ENCODE measurements around the gene INTS12. TPM values are rescaled to one million over a fixed set of nuclear protein-coding genes. Genes with fewer than 3 reads are reported as not detected.

The INTS12 gene
- total RNA-seq, 1 donor from 2014 or later: 22.0 TPM

DNA sequence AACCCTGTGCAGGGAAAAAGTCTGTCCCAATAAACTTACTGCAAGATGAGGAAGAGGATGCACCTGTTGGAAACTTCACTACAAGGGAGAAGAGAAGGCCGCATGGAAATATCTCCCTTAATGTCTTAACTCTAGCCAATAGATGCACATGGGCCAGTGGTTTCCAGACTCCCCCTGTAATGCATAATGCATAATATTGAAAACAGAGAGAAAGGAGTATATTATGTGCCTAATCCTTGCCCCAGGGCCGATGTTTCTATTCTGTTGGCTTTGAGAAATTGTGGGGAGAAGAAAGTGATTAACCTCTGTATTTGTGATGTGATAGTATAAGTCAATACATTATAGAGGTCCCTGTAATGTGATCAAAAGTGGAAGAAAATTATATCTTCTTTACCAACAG is 37.2 kb downstream of the INTS12 start:
- DNase-seq (ENCODE audit: low spot score): no peak
- intact Hi-C loops (cut with micrococcal nuclease): no loop called here
- Mint-ChIP-seq H3K36me3 (ENCODE audit: low read depth) (no peaks in the 10 kb centered on the region), H3K27ac (no peak overlapping the region), H3K4me3 (ENCODE audit: low read depth) (no peak overlapping the region), H3K9me3 (no peaks in the 10 kb centered on the region), H3K4me1 (ENCODE audit: low read depth) (no peaks in the 10 kb centered on the region), H3K27me3 (ENCODE audit: low read depth) (peaks cover 11% of the 10 kb centered on the region)

DNA sequence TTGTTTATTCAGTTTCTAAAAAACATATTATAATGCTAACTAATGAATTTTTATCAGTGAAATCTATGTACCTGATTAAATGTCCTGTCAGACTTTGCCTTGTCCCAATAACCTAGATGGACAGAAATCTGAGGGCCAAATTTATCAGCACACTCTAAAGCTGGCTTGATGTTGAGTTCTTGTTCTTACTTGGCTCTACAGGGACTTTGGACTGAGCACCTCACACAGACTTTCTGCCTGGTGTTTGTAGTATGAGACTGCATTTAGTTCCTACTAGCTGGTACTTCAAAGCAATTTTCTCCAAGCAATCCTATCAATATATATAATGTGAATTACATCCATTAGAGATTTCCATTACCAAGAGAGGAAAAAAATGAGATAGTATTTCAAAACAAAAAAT is 37.8 kb downstream of the INTS12 start:
- Mint-ChIP-seq H3K36me3 (ENCODE audit: low read depth) (no peaks in the 10 kb centered on the region), H3K27ac (no peak overlapping the region), H3K9me3 (no peaks in the 10 kb centered on the region), H3K27me3 (ENCODE audit: low read depth) (peaks cover 10% of the 10 kb centered on the region), H3K4me3 (ENCODE audit: low read depth) (no peak overlapping the region), H3K4me1 (ENCODE audit: low read depth) (no peaks in the 10 kb centered on the region)
- intact Hi-C loops (cut with micrococcal nuclease): no loop called here
- DNase-seq (ENCODE audit: low spot score): no peak

- Mint-ChIP-seq H3K4me1 (ENCODE audit: low read depth) (no peaks in the 10 kb centered on the region), H3K9me3 (no peaks in the 10 kb centered on the region), H3K36me3 (ENCODE audit: low read depth) (no peaks in the 10 kb centered on the region), H3K27me3 (ENCODE audit: low read depth) (peaks cover 9% of the 10 kb centered on the region), H3K27ac (no peak overlapping the region), H3K4me3 (ENCODE audit: low read depth) (no peak overlapping the region)
- intact Hi-C loops (cut with micrococcal nuclease): no loop called here
- no peak for DNase-seq (ENCODE audit: low spot score)
These were observed 41.8 kb downstream of the INTS12 start for GRCh38 chr4:105666693-105667092.

DNA sequence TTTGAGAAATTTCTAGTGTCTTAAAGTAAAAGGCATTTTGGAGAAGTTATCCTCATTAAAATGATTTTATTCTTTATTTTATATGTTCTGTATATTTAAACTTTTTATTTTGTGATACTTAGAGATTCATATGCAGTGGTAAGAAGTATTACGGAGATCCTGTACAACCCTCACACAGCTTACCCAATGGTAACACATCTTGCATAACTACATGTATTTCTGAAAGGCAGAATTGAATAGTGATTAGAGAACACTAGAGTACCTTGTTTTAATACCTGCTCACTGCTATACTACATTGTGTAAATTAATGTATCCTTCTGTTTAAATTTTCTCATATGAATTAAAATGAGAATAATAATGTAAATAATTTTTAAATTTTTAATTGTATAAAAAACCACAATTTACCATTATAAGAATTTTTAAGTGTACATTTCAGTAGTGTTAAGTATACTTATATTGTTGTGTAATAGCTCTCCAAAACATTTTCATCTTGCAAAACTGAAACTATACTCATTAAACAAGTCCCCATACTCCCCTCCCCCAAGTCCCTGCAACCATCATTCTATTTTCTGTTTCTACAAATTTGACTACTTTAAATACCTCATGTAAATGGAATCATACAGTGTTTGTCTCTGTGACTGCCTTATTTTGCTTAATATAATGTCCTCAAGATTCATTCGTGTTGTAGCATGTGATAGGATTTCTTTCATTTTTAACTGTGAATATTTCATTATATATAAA is 45.4 kb downstream of the INTS12 start:
- Mint-ChIP-seq H3K9me3 (no peaks in the 10 kb centered on the region), H3K4me3 (ENCODE audit: low read depth) (no peak overlapping the region), H3K4me1 (ENCODE audit: low read depth) (no peaks in the 10 kb centered on the region), H3K36me3 (ENCODE audit: low read depth) (no peaks in the 10 kb centered on the region), H3K27me3 (ENCODE audit: low read depth) (peaks cover 9% of the 10 kb centered on the region), H3K27ac (no peak overlapping the region)
- no peak for DNase-seq (ENCODE audit: low spot score)
- intact Hi-C loops (cut with micrococcal nuclease): no loop called here

GRCh38 chr4:105661028-105661427 is 47.5 kb downstream of the INTS12 start:
- H3K4me1 Mint-ChIP-seq (ENCODE audit: low read depth): no peaks in the 10 kb centered on the region
- H3K36me3 Mint-ChIP-seq (ENCODE audit: low read depth): no peaks in the 10 kb centered on the region
- H3K4me3 Mint-ChIP-seq (ENCODE audit: low read depth): no peak overlapping the region
- H3K27ac Mint-ChIP-seq: no peak overlapping the region
- H3K9me3 Mint-ChIP-seq: no peaks in the 10 kb centered on the region
- H3K27me3 Mint-ChIP-seq (ENCODE audit: low read depth): peaks cover 7% of the 10 kb centered on the region
- intact Hi-C loops (cut with micrococcal nuclease): no loop called here
- DNase-seq (ENCODE audit: low spot score): no peak

- Mint-ChIP-seq H3K27ac (no peak overlapping the region), H3K4me1 (ENCODE audit: low read depth) (no peaks in the 10 kb centered on the region), H3K36me3 (ENCODE audit: low read depth) (no peaks in the 10 kb centered on the region), H3K9me3 (no peaks in the 10 kb centered on the region), H3K4me3 (ENCODE audit: low read depth) (no peak overlapping the region), H3K27me3 (ENCODE audit: low read depth) (peaks cover 10% of the 10 kb centered on the region)
- no peak for DNase-seq (ENCODE audit: low spot score)
- intact Hi-C loops (cut with micrococcal nuclease): no loop called here
These were observed 49.3 kb downstream of the INTS12 start for GRCh38 chr4:105659190-105659589.

DNA sequence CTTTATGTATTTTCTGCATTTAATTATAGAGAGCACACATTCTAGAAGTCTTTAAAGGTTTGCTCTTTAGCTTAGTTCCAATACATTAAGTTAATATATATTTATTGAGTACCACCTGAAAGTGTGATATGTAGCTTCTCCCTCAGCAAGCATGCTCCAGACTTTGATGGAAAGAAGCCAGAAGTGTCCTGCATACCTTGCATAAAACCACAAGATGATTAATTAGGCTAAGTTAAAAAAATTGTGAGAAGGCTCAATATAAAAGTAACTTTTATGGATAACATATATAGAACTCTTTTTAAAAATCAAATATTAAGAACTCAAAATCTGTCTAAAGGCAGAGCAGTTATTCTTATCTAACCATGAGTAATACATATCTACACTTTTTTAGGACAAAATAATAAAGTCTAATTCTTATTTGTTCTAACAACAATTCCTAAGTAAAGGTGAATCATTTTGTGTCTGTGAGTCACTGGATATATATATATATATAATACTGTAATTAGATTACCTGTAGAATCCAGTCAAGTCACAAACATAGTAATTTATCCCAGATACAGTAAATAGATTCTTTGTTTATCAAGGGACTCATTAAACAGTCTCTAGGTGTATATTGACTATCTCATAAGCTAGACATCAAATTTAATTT is 51.2 kb downstream of the INTS12 start:
- Mint-ChIP-seq H3K9me3 (no peaks in the 10 kb centered on the region), H3K4me3 (ENCODE audit: low read depth) (no peak overlapping the region), H3K4me1 (ENCODE audit: low read depth) (no peaks in the 10 kb centered on the region), H3K36me3 (ENCODE audit: low read depth) (no peaks in the 10 kb centered on the region), H3K27me3 (ENCODE audit: low read depth) (peaks cover 11% of the 10 kb centered on the region), H3K27ac (no peak overlapping the region)
- intact Hi-C loops (cut with micrococcal nuclease): no loop called here
- DNase-seq (ENCODE audit: low spot score): no peak

DNA sequence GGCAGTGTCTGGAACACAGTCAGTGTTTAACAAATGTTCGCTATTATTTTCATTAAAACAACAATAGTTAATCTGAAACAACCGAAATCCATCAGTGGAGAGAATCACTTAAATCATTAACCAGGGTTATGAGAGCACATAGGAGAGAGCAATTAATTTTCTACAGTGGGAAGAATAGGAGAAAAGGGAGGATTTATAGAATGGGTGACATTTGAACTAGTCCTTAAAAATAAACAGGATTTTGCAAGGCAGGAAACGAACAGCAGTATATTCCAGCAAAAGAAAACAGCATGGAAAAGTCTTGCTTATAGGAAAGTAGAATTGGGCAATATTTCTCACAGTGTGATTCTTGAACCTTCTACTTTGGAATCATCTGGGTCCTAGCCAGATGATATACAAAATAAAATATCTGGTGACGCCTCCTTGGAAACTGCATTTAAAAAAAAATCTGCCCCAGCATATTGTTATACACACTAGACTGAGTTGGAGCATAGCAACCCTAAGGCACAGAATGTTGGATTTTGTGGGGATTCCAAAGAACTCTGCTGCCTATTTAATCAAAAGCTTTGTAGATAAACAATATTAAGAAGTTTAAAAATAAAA is 56.1 kb downstream of the INTS12 start:
- H3K9me3 Mint-ChIP-seq: no peaks in the 10 kb centered on the region
- no peak overlapping the region for H3K4me3 Mint-ChIP-seq (ENCODE audit: low read depth)
- H3K27ac Mint-ChIP-seq: no peak overlapping the region
- H3K36me3 Mint-ChIP-seq (ENCODE audit: low read depth): no peaks in the 10 kb centered on the region
- H3K27me3 Mint-ChIP-seq (ENCODE audit: low read depth): peaks cover 7% of the 10 kb centered on the region
- no peaks in the 10 kb centered on the region for H3K4me1 Mint-ChIP-seq (ENCODE audit: low read depth)
- DNase-seq (ENCODE audit: low spot score): no peak
- intact Hi-C loops (cut with micrococcal nuclease): no loop called here

DNA sequence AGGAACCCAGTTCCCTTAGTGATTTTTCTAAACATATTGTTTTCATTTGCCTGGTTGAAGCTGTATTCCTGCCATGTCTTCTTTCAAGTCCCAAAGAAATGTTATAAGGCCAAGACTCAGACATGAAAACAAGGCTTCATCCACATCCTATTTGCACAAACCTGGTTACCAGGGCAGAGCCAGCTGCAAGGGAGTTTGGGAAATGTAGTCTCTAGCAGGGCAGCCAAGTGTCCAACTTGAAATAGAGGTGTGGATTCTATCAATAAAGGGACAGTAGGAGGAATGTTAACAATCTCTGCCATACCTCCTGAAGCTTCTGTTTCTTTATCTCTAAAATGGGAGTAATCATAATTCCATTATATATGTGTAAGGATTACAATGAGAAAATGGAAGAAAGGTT is 56.6 kb downstream of the INTS12 start:
- H3K27ac Mint-ChIP-seq: no peak overlapping the region
- intact Hi-C loops (cut with micrococcal nuclease): no loop called here
- H3K4me1 Mint-ChIP-seq (ENCODE audit: low read depth): no peaks in the 10 kb centered on the region
- H3K4me3 Mint-ChIP-seq (ENCODE audit: low read depth): no peak overlapping the region
- H3K9me3 Mint-ChIP-seq: no peaks in the 10 kb centered on the region
- DNase-seq (ENCODE audit: low spot score): no peak
- H3K27me3 Mint-ChIP-seq (ENCODE audit: low read depth): peaks cover 9% of the 10 kb centered on the region
- no peaks in the 10 kb centered on the region for H3K36me3 Mint-ChIP-seq (ENCODE audit: low read depth)

DNA sequence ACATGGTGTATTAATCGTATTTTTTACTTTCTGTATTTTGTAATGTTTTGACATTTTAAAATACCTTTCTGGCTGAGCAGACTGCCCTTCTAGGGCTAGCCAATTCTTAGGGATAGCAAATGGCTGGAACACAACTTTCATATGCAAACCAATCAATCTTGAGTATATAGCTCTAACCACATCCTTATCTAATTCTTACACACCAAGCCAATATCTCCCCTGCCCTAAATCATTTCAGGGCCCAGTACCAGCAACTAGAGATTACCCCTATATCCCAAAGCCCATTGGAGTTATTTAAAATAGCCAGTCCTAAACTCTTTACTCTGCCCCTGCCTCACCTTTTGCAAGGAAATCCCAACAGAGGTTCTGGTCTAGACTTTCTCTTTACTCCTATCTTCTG is 58.3 kb downstream of the INTS12 start:
- intact Hi-C loops (cut with micrococcal nuclease): no loop called here
- Mint-ChIP-seq H3K4me1 (ENCODE audit: low read depth) (no peaks in the 10 kb centered on the region), H3K4me3 (ENCODE audit: low read depth) (no peak overlapping the region), H3K27me3 (ENCODE audit: low read depth) (peaks cover 8% of the 10 kb centered on the region), H3K9me3 (no peaks in the 10 kb centered on the region), H3K36me3 (ENCODE audit: low read depth) (no peaks in the 10 kb centered on the region), H3K27ac (no peak overlapping the region)
- DNase-seq (ENCODE audit: low spot score): no peak

- no peaks in the 10 kb centered on the region for H3K9me3 Mint-ChIP-seq
- no peak overlapping the region for H3K4me3 Mint-ChIP-seq (ENCODE audit: low read depth)
- no peaks in the 10 kb centered on the region for H3K36me3 Mint-ChIP-seq (ENCODE audit: low read depth)
- no peaks in the 10 kb centered on the region for H3K4me1 Mint-ChIP-seq (ENCODE audit: low read depth)
- intact Hi-C loops (cut with micrococcal nuclease): no loop called here
- DNase-seq (ENCODE audit: low spot score): no peak
- peaks cover 12% of the 10 kb centered on the region for H3K27me3 Mint-ChIP-seq (ENCODE audit: low read depth)
- no peak overlapping the region for H3K27ac Mint-ChIP-seq
These were observed 63.0 kb downstream of the INTS12 start for GRCh38 chr4:105645440-105645839.

- intact Hi-C loops (cut with micrococcal nuclease): no loop called here
- Mint-ChIP-seq H3K27ac (no peak overlapping the region), H3K9me3 (no peaks in the 10 kb centered on the region), H3K27me3 (ENCODE audit: low read depth) (peaks cover 19% of the 10 kb centered on the region), H3K4me1 (ENCODE audit: low read depth) (no peaks in the 10 kb centered on the region), H3K36me3 (ENCODE audit: low read depth) (no peaks in the 10 kb centered on the region), H3K4me3 (ENCODE audit: low read depth) (no peak overlapping the region)
- no peak for DNase-seq (ENCODE audit: low spot score)
These were observed 64.2 kb downstream of the INTS12 start for GRCh38 chr4:105644257-105644656.

- intact Hi-C loops (cut with micrococcal nuclease): no loop called here
- no peaks in the 10 kb centered on the region for H3K9me3 Mint-ChIP-seq
- no peaks in the 10 kb centered on the region for H3K36me3 Mint-ChIP-seq (ENCODE audit: low read depth)
- H3K4me3 Mint-ChIP-seq (ENCODE audit: low read depth): no peak overlapping the region
- H3K4me1 Mint-ChIP-seq (ENCODE audit: low read depth): no peaks in the 10 kb centered on the region
- H3K27me3 Mint-ChIP-seq (ENCODE audit: low read depth): peaks cover 17% of the 10 kb centered on the region
- no peak for DNase-seq (ENCODE audit: low spot score)
- H3K27ac Mint-ChIP-seq: no peak overlapping the region
These were observed 66.6 kb downstream of the INTS12 start for GRCh38 chr4:105641845-105642244.
